HL-60/S4 treated with retinoic acid at 250 ng/mL for 4 days and 3 days (cell line): ENCODE results near the gene ATF6B.
"Not testable (repeated sequence)": the region's sequence is repeated elsewhere in the genome, so short reads cannot be mapped to it uniquely, and the experiment has no call there.

Experiments
- in situ Hi-C: fragments of 300-500 bp; cut with MboI; formaldehyde crosslinking; loops from 2 replicates; pipeline ENCODE4 v1.7.0; 2022; ENCODE audit warnings: low sequenced_read_pairs

Gene ATF6B

DNA sequence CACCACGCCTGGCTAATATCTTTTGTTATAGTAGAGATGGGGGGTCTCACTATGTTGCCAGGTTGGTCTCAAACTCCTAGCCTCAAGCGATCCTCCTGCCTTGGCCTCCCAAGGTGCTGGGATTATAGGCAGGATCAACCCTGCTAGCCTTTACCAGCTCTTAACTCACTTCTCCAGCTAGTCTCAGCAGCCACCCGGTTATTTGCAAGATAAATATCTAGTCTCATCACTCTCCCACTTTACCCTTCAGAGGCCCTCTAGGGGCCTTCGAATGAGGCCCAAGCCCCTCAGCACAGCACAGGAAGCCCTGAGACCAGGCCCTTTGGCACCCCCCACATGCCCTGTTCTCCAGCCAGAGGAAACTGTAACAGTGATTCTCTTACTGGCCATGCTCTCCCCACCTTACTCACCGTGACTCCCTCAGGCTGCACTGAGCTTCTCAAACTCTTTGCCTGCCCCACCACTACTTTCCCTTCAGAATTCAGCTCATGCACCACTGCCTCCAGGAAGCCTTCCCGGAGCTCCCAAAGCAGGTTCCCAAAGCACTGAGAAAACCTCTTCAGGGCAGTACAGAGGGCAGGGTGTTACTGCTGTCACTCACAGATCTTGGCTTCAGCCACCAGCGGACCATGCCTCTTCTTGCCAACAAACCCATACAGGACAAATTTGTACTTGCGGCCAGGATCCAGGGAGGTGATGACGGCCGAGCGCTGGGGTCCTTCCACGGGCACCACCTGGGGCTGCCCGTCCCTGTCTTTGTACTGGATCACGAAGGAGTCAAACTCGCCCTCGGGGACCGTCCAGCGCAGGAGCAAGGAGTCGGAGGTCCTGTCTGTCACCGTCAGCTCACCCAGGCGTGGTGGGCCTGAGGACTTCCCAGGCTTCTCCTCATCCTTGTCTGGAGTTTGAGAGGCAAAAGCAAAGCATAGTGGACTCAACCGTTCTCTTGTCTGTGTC, 44.0 kb downstream of the ATF6B start:
- in situ Hi-C loops: no loop called here

DNA sequence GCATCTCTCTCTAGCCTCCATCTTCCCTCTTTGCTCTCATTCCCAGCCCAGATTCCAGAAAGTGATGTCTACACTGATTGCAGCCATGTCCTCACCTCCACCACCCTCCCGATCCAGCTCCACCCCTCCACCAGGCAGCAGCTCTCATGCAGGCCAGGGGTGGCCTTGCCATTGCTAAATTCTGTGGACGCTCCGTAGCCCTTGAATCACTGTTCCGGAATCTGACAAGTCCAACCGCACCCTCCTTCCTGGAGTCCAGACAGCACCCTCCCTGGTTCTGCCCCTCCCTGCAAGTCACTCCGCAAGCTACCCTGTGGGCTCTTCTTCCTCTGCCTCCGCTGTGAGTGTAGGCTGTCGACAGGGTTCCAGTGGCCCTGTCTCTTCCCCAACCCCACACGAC, 45.1 kb downstream of the ATF6B start:
- in situ Hi-C loops: no loop called here

DNA sequence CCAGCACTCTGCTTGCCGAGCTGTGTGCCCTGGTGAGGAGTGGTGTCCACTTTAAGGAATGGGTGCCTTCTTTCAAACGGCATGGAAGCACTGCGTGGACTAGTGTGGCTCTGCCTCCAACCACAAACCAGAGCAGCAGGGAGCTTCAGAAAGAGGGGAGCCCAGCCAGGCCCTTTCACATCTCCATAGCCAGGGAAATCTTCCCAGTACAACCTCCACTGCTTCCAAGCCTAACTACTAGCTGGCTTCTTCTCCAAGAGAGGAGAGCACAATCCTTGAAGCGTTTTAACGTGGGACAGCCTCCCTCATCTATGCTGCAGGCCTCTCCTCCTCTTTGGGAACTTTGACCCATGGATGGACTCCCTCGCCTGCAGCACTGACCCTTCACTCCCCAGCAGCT, 45.6 kb downstream of the ATF6B start:
- in situ Hi-C loops: no loop called here

DNA sequence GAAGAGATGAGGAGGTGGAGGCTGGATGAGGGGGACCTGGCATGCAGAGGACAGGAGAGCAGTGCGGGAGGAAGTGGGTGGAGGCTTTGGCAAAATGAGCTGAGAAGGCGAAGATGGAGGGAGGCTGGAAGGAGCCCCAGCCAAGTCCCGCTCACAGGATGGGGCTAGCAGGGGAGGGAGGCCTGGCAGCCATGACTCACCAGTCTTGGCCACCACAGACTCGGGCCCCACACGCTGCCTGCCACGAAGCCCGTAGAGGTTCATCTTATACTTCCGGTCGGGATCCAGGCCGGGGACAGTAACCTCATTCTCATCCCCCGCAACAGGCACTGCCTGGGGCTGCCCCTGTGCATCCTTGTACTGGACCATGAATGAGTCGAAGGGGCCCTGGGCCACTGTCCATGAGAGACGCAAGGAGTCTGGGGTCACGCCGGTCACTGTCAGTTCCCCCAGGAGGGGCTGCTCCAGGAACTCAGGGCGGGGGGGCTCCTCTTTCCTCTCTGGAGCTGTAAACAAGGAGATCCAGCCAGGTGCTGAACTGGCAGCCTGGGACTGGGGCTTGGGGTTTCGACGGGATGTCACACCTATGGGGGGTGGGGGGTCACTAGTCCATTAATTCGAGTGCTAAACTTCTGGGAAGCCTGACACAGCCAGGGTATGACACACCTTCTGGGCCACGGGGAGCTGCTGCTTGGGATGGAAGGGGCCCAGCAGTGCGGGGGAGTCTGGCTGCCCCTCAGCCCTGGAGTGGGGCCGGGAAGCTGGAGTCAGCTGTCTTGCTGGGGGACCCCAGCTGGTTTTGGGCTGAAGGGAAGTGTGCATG, 46.7 kb downstream of the ATF6B start:
- in situ Hi-C loops: no loop called here

DNA sequence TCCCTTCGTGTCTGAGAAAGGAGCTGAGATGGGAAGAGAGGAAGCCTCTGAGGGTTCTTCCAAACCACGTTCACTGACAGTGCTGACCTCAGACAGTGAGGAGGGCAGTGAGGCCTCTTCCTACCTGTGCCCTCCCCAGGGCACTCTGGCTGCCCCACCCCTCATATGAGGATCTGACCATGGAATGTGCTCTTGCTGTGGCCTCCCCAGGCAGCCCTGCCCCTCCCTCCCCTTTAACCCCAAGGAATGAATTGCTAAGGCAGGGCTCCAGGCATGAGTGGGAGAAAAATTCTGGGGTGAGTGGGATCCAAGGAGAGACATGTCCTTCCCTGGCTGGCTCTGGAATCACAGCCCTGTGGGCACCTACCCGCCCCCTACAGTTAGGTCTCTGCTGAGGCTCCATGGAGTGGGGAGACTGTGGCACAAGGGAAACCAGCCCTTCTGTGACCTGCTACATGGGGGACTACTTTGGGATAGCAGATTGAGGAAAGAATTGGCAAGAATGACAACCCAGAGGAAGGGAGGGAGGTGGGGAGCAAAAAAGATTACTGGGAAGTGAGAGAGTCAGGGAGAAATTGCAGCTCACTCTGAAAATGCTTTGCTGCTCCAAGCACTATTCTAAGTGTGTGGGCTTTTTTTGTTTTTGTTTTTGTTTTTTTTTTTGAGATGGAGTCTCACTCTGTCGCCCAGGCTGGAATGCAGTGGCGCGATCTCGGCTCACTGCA, 48.3 kb downstream of the ATF6B start:
- in situ Hi-C loops: no loop called here

DNA sequence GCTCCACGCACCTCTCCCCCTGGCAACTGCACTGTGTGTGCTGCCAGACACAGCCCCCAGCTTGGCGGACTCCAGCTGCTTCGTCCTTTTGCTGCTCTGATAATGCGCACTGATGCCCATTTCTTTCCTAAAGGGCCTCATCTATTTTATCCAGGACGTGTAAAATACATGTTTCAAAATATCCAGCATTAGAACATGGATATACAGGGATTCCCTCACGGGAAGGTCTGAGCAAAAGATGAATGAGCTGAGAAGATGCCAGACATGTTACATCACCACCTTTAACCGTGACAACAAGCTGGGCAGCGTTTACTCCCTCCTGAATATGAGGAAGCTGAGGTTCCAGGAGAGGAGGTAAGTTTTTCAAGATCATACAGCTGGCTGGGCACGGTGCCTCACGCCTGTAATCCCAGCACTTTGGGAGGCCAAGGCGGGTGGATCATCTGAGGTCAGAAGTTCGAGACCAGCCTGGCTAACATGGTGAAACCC, 51.7 kb downstream of the ATF6B start:
- in situ Hi-C loops: no loop called here

DNA sequence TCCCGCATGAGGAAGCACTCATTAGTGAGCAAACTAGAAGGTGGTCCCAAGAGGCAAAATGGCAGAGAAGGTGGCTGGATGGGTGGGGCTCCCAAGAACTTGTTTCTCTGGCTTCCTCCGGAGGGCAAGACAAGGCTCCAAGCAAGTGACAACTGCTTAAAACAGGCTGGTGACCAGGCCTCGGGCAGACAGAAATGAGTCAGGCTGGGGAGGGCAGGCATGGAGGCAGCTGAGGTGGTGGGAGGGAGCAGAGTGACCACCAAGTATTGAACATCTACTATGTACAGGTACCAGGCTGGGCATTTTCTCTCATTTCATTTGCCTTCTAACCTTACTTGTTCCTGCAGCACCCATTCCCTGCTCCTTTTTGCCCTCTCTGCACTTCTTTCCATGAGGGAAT, 52.3 kb downstream of the ATF6B start:
- in situ Hi-C loops: no loop called here

DNA sequence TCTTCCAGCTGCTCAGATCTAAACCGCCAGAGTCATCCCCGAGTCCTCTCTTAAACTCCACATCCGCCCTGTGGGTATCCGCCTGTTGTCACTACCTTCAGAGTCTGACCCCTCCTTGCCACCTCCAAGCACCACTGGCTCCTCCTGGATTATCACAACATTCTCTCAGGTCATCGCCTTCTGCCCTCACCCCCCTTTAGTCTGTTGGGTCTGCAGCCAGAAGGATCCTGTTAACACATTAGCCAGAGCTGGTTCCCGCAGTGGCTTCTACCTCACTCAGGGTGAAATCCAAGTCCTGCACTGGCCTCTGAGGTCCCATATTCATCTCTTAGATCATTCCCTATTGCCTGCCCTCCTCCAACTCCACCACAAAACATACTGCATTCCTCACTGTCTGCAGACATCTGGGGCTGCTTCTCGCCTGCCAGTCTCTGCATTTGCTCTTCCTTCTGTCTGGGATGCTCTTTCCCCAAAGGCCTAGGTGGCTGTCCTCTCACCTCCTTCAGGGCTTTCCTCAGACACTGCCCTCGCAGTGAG, 53.0 kb downstream of the ATF6B start:
- in situ Hi-C loops: no loop called here

DNA sequence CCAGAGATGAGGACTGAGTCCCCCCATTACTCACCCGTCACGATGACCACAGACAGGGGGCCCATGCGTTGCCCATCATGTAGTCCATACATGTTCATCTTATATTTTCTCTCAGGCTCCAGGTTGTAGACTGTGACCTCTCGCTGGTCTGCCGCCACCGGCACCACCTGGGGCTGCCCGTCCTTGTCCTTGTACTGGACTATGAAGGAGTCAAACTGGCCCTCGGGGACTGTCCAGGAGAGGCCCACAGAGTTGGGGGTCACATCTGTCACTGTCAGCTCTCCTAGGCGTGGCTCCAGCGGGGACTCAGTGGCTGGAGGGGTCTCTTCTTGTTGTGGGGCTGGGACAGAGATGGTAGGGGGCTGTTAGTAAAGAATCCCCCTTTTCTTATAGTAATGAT, 54.4 kb downstream of the ATF6B start:
- in situ Hi-C loops: no loop called here

DNA sequence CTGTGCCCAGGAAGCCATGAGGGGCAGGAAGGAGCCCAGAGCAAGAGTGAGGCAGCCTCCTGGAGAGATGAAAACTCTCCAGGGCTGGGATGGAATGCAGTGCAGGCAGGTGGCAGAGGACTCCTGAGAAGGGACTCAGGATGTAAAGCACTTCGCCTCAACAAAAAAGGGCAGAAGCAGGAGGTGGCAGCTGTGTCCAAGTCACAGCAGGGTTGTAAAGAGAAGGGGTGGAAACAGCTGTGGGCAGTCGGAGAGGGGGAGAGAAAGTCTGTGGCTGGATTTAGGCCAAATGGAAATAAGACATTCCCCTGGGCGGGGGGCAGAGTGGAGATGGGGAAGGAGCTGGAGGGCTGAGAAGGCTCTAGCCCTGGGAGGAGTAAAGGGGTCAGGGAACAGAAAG, 54.9 kb downstream of the ATF6B start:
- in situ Hi-C loops: no loop called here

DNA sequence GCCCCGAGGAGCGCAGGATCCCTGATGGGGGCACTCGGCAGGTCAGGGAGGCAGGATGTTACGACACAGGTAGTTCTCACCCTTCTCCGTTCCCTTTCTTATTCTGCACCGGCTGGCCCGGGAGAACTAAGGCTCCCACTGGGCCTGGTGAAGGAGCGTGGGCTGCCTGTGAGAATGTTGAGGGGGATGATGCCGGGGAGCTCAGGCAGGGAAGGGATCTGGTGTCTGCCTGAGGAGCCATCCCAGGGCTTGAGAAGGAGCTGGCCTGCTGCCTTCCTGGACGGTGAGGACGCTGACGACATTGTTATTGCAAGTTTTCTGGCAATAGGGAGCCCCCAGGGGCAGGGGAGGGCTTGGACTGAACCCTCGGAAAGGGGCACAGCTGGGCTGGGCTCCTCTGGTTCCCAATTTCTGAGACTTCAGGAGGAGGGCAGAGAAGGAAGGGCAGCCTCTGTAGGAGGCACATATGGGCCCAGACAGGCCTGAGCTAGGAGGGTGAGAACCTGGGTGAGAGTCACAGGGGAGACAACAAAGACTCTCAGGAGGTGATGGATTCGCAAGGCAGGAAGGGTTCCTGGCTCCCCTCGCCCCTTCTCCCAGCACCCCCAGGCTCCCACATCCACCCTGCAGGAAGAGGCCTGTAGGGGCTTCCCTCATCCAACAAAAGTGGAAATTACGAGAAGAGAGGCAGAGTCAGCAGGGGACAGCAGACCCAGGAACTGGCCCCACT, 57.1 kb downstream of the ATF6B start:
- in situ Hi-C loops: no loop called here

DNA sequence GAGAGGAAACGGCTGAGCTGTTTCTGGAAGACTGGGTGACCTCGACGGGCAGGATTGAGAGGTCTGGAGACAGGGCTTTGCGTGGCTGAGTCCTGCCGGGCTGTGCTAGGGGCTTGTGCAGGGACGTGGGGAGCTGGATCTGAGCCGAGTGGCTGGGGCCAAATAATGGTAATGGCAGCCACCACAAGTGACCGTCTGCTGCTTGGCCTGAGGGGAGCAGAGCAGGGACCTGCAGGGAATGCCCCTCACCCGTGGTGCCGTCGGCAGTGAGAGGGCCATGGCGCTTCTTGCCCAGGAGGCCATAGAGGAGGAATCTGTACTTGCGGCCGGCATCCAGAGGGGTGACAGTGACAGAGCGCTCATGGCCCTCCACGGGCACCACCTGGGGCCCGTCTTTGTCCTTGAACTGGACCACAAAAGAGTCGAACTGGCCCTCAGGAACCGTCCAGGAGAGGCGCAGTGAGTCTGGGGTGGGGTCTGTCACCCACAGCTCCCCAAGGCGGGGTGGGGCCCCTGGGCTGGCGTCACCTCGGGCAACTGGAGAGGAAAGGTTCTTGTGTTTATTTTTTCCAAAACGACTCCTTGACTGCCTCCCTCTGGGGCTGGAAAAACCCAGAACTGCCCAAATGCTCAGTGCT, 58.0 kb downstream of the ATF6B start:
- in situ Hi-C loops: no loop called here

DNA sequence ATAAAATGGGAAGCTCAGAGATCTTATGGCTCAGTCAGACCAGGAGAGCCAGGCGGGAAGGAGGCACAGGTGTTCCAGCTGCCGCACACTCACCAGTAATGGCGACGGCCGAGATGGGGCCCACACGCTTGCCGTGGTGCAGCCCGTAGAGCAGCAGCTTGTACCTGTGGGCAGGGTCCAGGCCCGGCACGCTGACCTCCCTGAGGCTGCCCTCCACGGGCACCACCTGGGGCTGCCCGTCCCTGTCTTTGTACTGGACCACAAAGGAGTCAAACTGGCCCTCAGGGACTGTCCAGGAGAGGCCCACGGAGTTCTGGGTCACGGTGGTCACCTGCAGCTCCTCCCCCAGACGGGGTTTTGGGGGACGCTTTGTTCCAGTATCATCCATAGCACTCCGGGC, 58.6 kb downstream of the ATF6B start:
- in situ Hi-C loops: no loop called here

DNA sequence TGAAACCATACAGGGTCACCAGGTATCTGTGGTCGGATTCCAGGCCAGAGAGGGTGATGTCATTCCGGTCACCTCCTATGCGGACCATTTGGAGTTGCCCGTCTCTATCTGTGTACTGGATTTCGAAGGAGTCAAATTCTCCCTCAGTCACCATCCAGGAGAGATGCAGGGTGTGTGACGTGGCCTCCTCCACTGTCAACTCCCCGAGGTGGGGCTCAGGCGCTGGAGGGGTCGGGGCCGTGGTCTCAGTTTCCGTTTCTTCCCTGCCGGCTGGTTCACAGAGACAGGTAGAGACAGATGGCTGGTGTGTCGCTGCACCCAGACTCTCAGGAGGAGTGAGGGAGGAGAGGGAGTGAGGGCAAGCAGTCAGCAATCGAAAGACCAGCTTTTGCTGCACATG, 59.2 kb downstream of the ATF6B start:
- in situ Hi-C loops: no loop called here

DNA sequence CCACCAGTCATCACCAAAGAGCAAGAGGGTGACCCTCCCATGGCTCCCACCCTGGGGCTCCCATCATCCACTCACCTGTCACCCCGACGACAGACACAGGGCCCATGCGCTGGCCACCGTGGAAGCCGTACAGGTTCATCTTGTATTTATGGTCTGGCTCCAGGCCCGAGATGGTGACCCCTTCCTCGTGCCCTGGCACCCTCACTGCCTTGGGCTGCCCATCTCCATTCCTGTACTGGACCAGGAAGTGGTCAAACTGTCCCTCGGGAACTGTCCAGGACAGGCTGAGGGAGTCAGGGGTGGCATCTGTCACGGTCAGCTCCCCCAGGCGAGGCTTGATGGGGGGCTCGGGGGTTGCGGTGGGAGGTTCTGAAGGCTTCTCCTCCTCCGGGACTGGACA, 59.7 kb downstream of the ATF6B start:
- in situ Hi-C loops: not testable (repeated sequence)

DNA sequence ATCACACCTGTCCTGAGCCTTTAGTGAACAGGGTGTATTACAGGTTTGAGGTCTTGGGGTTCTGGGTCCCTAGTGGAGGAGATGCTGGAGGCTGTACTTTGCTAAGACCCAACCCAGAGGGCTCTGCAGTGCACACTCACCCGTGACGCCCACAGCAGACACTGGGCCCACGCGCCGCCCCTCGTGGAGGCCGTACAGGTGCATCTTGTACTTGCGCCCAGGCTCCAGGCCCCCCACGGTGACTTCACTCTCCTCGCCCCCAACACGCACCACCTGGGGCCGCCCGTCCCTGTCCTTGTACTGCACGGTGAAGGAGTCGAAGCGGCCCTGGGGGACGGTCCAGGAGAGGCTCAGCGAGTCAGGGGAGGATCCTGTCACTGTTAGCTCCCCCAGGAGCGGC, 60.5 kb downstream of the ATF6B start:
- in situ Hi-C loops: not testable (repeated sequence)
